Measurements from ENCODE around the gene LPAR3. TPM values are rescaled to one million over a fixed set of nuclear protein-coding genes. Genes with fewer than 3 reads are reported as not detected.

The LPAR3 gene
- total RNA-seq, 2 experiments from 2014 or later: 0.37 to 0.47 TPM

GRCh38 chr1:84785271-84786036 is 107.6 kb downstream of the LPAR3 start:
- Mint-ChIP-seq H3K4me1 (peaks cover 7% of the 10 kb centered on the region), H3K27ac (no peak overlapping the region), H3K4me3 (no peak overlapping the region), H3K36me3 (no peaks in the 10 kb centered on the region), H3K9me3 (ENCODE audit: low read depth) (no peaks in the 10 kb centered on the region), H3K27me3 (peaks cover 12% of the 10 kb centered on the region)
- CTCF ChIA-PET: interaction anchor here (2.2 kb wide), 1 partner anchor 13 kb away, joined by 6 read pairs; no protein-coding TSS in a partner anchor
- DNase-seq: no peak
- no peak for ATAC-seq

- Mint-ChIP-seq H3K4me3 (no peak overlapping the region), H3K27ac (no peak overlapping the region), H3K4me1 (peaks cover 19% of the 10 kb centered on the region), H3K36me3 (no peaks in the 10 kb centered on the region), H3K27me3 (peaks cover 8% of the 10 kb centered on the region), H3K9me3 (ENCODE audit: low read depth) (no peaks in the 10 kb centered on the region)
- no peak for DNase-seq
- no peak for ATAC-seq
- CTCF ChIA-PET: interaction anchor here (0.7 to 2.7 kb wide), 26 partner anchors 11 to 494 kb away, joined by 3 to 30 read pairs (median 5); partner anchors contain the start of genes BCL10 and C1orf52
Observed at GRCh38 chr1:84782881-84783280, 110.1 kb downstream of the LPAR3 start.

GRCh38 chr1:84781946-84782771 is 110.8 kb downstream of the LPAR3 start:
- CTCF ChIA-PET: interaction anchor here (0.6 to 2.7 kb wide), 33 partner anchors 10 to 494 kb away, joined by 3 to 30 read pairs (median 4); partner anchors contain the start of genes BCL10 and C1orf52
- ATAC-seq (peak; percentile 89), DNase-seq (peak; percentile 85)
- peaks cover 8% of the 10 kb centered on the region for H3K27me3 Mint-ChIP-seq
- peak overlapping the region; percentile 34 for H3K27ac Mint-ChIP-seq
- peaks cover 19% of the 10 kb centered on the region for H3K4me1 Mint-ChIP-seq
- H3K36me3 Mint-ChIP-seq: no peaks in the 10 kb centered on the region
- peak overlapping the region; percentile 51 for H3K4me3 Mint-ChIP-seq
- no peaks in the 10 kb centered on the region for H3K9me3 Mint-ChIP-seq (ENCODE audit: low read depth)

- DNase-seq (peak; percentile 49), ATAC-seq (peak; percentile 28)
- Mint-ChIP-seq H3K9me3 (ENCODE audit: low read depth) (no peaks in the 10 kb centered on the region), H3K4me3 (no peak overlapping the region), H3K36me3 (no peaks in the 10 kb centered on the region), H3K4me1 (peaks cover 19% of the 10 kb centered on the region), H3K27me3 (peaks cover 8% of the 10 kb centered on the region), H3K27ac (no peak overlapping the region)
- CTCF ChIA-PET: interaction anchor here (0.9 to 2.2 kb wide), 5 partner anchors 11 to 155 kb away, joined by 3 to 14 read pairs (median 3); no protein-coding TSS in a partner anchor
Observed at GRCh38 chr1:84780000-84780716, 112.8 kb downstream of the LPAR3 start.

GRCh38 chr1:84776639-84777038 is 116.4 kb downstream of the LPAR3 start:
- H3K27me3 Mint-ChIP-seq: peaks cover 3% of the 10 kb centered on the region
- H3K27ac Mint-ChIP-seq: no peak overlapping the region
- no peak overlapping the region for H3K4me3 Mint-ChIP-seq
- DNase-seq (no peak), ATAC-seq (no peak)
- H3K9me3 Mint-ChIP-seq (ENCODE audit: low read depth): no peaks in the 10 kb centered on the region
- H3K4me1 Mint-ChIP-seq: peaks cover 14% of the 10 kb centered on the region
- H3K36me3 Mint-ChIP-seq: no peaks in the 10 kb centered on the region
- CTCF ChIA-PET: interaction anchor here (0.8 to 1.4 kb wide), 2 partner anchors 12 to 343 kb away, joined by 3 to 4 read pairs; no protein-coding TSS in a partner anchor

GRCh38 chr1:84775535-84775920 is 117.5 kb downstream of the LPAR3 start:
- no peaks in the 10 kb centered on the region for H3K9me3 Mint-ChIP-seq (ENCODE audit: low read depth)
- ATAC-seq: no peak
- no peak for DNase-seq
- peaks cover 13% of the 10 kb centered on the region for H3K4me1 Mint-ChIP-seq
- H3K36me3 Mint-ChIP-seq: no peaks in the 10 kb centered on the region
- H3K27me3 Mint-ChIP-seq: no peaks in the 10 kb centered on the region
- H3K4me3 Mint-ChIP-seq: no peak overlapping the region
- H3K27ac Mint-ChIP-seq: no peak overlapping the region
- CTCF ChIA-PET: no interaction called here

GRCh38 chr1:84774669-84775534 is 118.1 kb downstream of the LPAR3 start:
- DNase-seq (no peak), ATAC-seq (no peak)
- CTCF ChIA-PET: no interaction called here
- H3K36me3 Mint-ChIP-seq: no peaks in the 10 kb centered on the region
- peaks cover 7% of the 10 kb centered on the region for H3K4me1 Mint-ChIP-seq
- H3K4me3 Mint-ChIP-seq: no peak overlapping the region
- no peaks in the 10 kb centered on the region for H3K9me3 Mint-ChIP-seq (ENCODE audit: low read depth)
- H3K27ac Mint-ChIP-seq: no peak overlapping the region
- peaks cover 5% of the 10 kb centered on the region for H3K27me3 Mint-ChIP-seq

GRCh38 chr1:84773933-84774497 is 119.0 kb downstream of the LPAR3 start:
- Mint-ChIP-seq H3K4me1 (no peaks in the 10 kb centered on the region), H3K27ac (no peak overlapping the region)
- DNase-seq: no peak

GRCh38 chr1:84773195-84773594 is 119.8 kb downstream of the LPAR3 start:
- DNase-seq (no peak), ATAC-seq (no peak)
- Mint-ChIP-seq H3K36me3 (no peaks in the 10 kb centered on the region), H3K27ac (no peak overlapping the region), H3K27me3 (peaks cover 14% of the 10 kb centered on the region), H3K4me3 (no peak overlapping the region), H3K4me1 (no peaks in the 10 kb centered on the region), H3K9me3 (ENCODE audit: low read depth) (no peaks in the 10 kb centered on the region)
- CTCF ChIA-PET: interaction anchor here (1.2 to 2.9 kb wide), 13 partner anchors 9 to 331 kb away, joined by 3 to 19 read pairs (median 5); no protein-coding TSS in a partner anchor

More at GRCh38 chr1:84773933-84774497, 119.0 kb downstream of the LPAR3 start:
- Mint-ChIP-seq H3K27me3 (peaks cover 12% of the 10 kb centered on the region), H3K36me3 (no peaks in the 10 kb centered on the region), H3K9me3 (ENCODE audit: low read depth) (no peaks in the 10 kb centered on the region), H3K4me3 (no peak overlapping the region)
- CTCF ChIA-PET: interaction anchor here (2.5 kb wide), 1 partner anchor 162 kb away, joined by 19 read pairs; no protein-coding TSS in a partner anchor
- no peak for ATAC-seq

GRCh38 chr1:84772428-84772943 is 120.5 kb downstream of the LPAR3 start:
- H3K36me3 Mint-ChIP-seq: no peaks in the 10 kb centered on the region
- no peak overlapping the region for H3K4me3 Mint-ChIP-seq
- no peaks in the 10 kb centered on the region for H3K4me1 Mint-ChIP-seq
- no peak overlapping the region for H3K27ac Mint-ChIP-seq
- DNase-seq (peak; percentile 80), ATAC-seq (peak; percentile 70)
- no peaks in the 10 kb centered on the region for H3K9me3 Mint-ChIP-seq (ENCODE audit: low read depth)
- CTCF ChIA-PET: interaction anchor here (0.7 to 2.9 kb wide), 27 partner anchors 9 to 843 kb away, joined by 3 to 19 read pairs (median 4); no protein-coding TSS in a partner anchor
- H3K27me3 Mint-ChIP-seq: peaks cover 14% of the 10 kb centered on the region

GRCh38 chr1:84771895-84772294 is 121.1 kb downstream of the LPAR3 start:
- no peaks in the 10 kb centered on the region for H3K9me3 Mint-ChIP-seq (ENCODE audit: low read depth)
- no peaks in the 10 kb centered on the region for H3K36me3 Mint-ChIP-seq
- H3K27me3 Mint-ChIP-seq: peaks cover 14% of the 10 kb centered on the region
- H3K4me3 Mint-ChIP-seq: no peak overlapping the region
- ATAC-seq: no peak
- H3K4me1 Mint-ChIP-seq: no peaks in the 10 kb centered on the region
- CTCF ChIA-PET: interaction anchor here (0.7 to 2.9 kb wide), 27 partner anchors 8 to 843 kb away, joined by 3 to 19 read pairs (median 4); no protein-coding TSS in a partner anchor
- no peak for DNase-seq
- no peak overlapping the region for H3K27ac Mint-ChIP-seq

All from activated CD8-positive, alpha-beta memory T cell treated with anti-CD3 and anti-CD28 coated beads, Interleukin-2, amount 10 ng/mL, durations not matched to agents 7 days and 5 days (primary cell).